KMS-11 (cell line): Measurements from ENCODE around the gene MUC2.

Source experiments
- H2AFZ ChIP-seq: fragments of 200-600 bp; sonication (generic); 2 replicates; pipeline ENCODE4 v1.6.1; 2016; ENCODE audit warnings: antibody characterized with exemption, mixed run types, low read depth
- H3K27ac ChIP-seq: fragments of 200-600 bp; sonication (generic); 2 replicates; pipeline ENCODE4 v1.6.1; 2016; ENCODE audit warnings: mild to moderate bottlenecking, mixed run types
- H3K27me3 ChIP-seq: fragments of 200-600 bp; sonication (generic); 2 replicates; pipeline ENCODE4 v1.6.1; 2017; ENCODE audit warnings: mild to moderate bottlenecking, low read depth, mixed run types, moderate library complexity; ENCODE audit not compliant: insufficient read depth
- H3K36me3 ChIP-seq: fragments of 200-600 bp; sonication (generic); 2 replicates; pipeline ENCODE4 v1.6.1; 2017; ENCODE audit warnings: mild to moderate bottlenecking, mixed run types; ENCODE audit not compliant: insufficient read depth
- H3K4me1 ChIP-seq: fragments of 200-600 bp; sonication (generic); 2 replicates; pipeline ENCODE4 v1.6.1; 2016; ENCODE audit warnings: mild to moderate bottlenecking, low read depth, mixed run types; ENCODE audit not compliant: poor library complexity, severe bottlenecking
- H3K4me2 ChIP-seq: fragments of 200-600 bp; sonication (generic); 2 replicates; pipeline ENCODE4 v1.7.0; 2016; ENCODE audit warnings: mild to moderate bottlenecking, mixed run types
- H3K4me3 ChIP-seq: fragments of 200-600 bp; sonication (generic); IDR thresholded peaks from 2 replicates; pipeline ENCODE4 v1.6.1; 2017; ENCODE audit warnings: low read depth, low read length, mixed read lengths; ENCODE audit not compliant: insufficient read depth
- H3K79me2 ChIP-seq: fragments of 200-600 bp; sonication (generic); 2 replicates; pipeline ENCODE4 v1.6.1; 2016; ENCODE audit warnings: low read depth, mixed run types; ENCODE audit not compliant: insufficient read depth
- H3K9ac ChIP-seq: fragments of 200-600 bp; sonication (generic); 2 replicates; pipeline ENCODE4 v1.6.1; 2016; ENCODE audit warnings: mild to moderate bottlenecking, mixed run types
- H4K20me1 ChIP-seq: fragments of 200-600 bp; sonication (generic); 2 replicates; pipeline ENCODE4 v1.6.1; 2016; ENCODE audit warnings: mild to moderate bottlenecking, mixed run types; ENCODE audit not compliant: insufficient read depth
- TF ChIP-seq, protein P1 (sequence below): fragments of 200-600 bp; sonication (generic); conservative IDR thresholded peaks from 2 replicates; pipeline ENCODE4 v1.6.1; 2017; ENCODE audit warnings: low read depth, mild to moderate bottlenecking, antibody characterized with exemption, low read length, moderate library complexity, mixed read lengths

The MUC2 gene

DNA sequence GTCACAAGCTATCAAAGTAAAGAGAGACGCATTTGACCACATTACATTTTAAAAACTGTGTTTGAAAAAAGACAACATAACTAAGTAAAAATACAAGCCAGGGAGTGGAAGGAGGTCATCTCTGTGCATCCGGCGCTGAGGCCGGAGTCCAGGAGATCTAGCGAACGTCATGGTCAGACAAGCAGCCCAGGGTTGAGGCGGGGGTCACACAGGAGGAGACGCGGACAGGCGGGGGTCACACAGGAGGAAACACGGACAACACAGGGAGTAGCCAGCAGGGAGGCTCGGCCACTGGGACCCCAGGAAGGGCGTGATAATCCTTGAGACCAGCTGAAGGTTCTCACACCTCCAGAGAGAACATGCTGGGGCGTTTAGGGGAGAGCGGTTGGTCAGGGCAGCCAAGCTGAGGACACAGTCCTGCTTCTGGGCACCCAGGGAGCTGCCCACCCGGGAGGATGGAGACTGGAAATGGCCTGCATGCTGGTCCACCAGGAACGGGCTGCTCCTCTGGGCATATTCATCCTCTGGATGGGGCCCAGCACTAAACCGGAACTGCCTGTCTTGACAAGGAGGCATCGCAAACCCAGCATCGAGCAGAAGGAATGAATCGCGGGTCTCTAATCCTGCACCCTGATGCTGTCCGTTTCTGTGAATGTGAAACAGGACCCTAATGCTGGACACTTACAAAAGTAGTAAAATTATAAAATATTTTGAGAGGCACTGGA, 42.2 kb downstream of the MUC2 start:
- H3K79me2 ChIP-seq, result no peaks in the 10 kb centered on the region
- H3K36me3 ChIP-seq, result no peaks in the 10 kb centered on the region
- no peak overlapping the region for H3K27ac ChIP-seq
- H2AFZ ChIP-seq, result no peak overlapping the region
- H3K4me3 ChIP-seq, result no peak overlapping the region
- H4K20me1 ChIP-seq, result no peaks in the 10 kb centered on the region
- no peak overlapping the region for H3K9ac ChIP-seq
- no peaks in the 10 kb centered on the region for H3K4me1 ChIP-seq
- H3K4me2 ChIP-seq, result no peak overlapping the region
- TF ChIP-seq, protein P1, sequence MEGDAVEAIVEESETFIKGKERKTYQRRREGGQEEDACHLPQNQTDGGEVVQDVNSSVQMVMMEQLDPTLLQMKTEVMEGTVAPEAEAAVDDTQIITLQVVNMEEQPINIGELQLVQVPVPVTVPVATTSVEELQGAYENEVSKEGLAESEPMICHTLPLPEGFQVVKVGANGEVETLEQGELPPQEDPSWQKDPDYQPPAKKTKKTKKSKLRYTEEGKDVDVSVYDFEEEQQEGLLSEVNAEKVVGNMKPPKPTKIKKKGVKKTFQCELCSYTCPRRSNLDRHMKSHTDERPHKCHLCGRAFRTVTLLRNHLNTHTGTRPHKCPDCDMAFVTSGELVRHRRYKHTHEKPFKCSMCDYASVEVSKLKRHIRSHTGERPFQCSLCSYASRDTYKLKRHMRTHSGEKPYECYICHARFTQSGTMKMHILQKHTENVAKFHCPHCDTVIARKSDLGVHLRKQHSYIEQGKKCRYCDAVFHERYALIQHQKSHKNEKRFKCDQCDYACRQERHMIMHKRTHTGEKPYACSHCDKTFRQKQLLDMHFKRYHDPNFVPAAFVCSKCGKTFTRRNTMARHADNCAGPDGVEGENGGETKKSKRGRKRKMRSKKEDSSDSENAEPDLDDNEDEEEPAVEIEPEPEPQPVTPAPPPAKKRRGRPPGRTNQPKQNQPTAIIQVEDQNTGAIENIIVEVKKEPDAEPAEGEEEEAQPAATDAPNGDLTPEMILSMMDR, result no peak
- H3K27me3 ChIP-seq, result peaks cover 60% of the 10 kb centered on the region

DNA sequence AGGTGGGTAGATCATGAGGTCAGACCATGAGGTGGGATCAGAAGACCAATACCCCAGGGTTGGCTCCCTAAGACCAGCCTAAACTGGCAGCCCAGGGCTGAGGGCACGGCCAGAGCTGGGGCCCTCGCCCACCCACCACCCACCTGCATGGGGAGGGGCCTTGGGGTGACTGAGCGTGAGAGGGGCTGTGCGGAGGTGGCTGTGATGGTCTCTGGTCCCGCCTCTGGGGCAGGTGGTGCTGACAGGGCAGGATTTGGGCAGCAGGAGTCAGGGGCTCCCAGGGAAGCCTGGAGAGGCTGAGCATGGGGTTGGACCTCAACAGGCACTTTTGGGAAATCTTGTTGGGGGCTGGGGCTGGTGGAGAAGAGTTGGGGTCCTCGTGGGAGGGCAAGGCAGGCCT, 43.3 kb downstream of the MUC2 start:
- Histone ChIP-seq H3K79me2 (no peaks in the 10 kb centered on the region), H2AFZ (no peak overlapping the region), H3K36me3 (no peaks in the 10 kb centered on the region), H3K9ac (no peak overlapping the region), H3K4me2 (no peak overlapping the region), H3K4me3 (no peak overlapping the region), H3K27me3 (peaks cover 68% of the 10 kb centered on the region), H3K27ac (no peak overlapping the region), H4K20me1 (no peaks in the 10 kb centered on the region), H3K4me1 (no peaks in the 10 kb centered on the region)
- TF ChIP-seq, protein P1, result no peak

DNA sequence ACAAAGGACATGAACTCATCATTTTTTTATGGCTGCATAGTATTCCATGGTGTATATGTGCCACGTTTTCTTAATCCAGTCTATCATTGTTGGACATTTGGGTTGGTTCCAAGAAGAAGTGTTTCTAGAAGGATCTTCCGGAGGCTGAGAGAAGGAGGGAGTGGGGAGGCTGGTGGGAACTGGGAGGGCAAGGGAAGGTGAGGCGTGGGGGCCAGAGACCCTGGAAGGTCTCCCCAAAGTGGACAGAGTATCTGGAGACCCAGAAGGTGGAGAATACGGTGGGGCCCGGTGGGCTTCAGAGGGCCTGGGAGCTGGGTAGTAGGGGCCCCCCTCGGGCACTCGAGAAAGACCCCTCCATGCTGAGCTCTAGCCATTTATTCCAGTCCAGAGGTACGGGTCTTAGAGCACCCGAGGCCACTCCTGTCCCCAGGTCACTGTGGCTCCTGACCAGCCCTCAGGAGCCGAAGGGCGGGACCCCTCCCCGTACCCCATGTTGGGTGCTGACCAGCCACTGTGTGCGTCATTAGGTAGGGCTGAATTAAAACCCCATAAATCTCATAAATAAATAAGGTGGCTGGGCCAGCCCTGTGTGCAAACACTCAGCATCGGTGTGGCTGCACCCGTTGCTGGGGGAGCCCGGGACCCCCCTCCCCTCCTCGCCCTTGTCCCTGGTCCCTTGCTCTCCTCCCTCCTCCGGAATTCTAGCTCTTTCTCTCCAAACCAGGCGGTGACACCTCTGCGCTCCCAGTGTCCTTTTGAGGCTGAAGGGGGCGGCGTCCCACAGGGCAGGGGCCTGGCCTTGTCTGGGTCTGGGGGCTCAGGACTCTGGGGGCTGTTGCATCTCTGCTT, 44.3 kb downstream of the MUC2 start:
- no peaks in the 10 kb centered on the region for H4K20me1 ChIP-seq
- H3K4me2 ChIP-seq, result no peak overlapping the region
- H3K79me2 ChIP-seq, result no peaks in the 10 kb centered on the region
- no peak overlapping the region for H2AFZ ChIP-seq
- TF ChIP-seq, protein P1, result no peak
- H3K4me3 ChIP-seq, result no peak overlapping the region
- H3K9ac ChIP-seq, result no peak overlapping the region
- no peaks in the 10 kb centered on the region for H3K4me1 ChIP-seq
- no peaks in the 10 kb centered on the region for H3K36me3 ChIP-seq
- no peak overlapping the region for H3K27ac ChIP-seq
- H3K27me3 ChIP-seq, result peaks cover 72% of the 10 kb centered on the region

DNA sequence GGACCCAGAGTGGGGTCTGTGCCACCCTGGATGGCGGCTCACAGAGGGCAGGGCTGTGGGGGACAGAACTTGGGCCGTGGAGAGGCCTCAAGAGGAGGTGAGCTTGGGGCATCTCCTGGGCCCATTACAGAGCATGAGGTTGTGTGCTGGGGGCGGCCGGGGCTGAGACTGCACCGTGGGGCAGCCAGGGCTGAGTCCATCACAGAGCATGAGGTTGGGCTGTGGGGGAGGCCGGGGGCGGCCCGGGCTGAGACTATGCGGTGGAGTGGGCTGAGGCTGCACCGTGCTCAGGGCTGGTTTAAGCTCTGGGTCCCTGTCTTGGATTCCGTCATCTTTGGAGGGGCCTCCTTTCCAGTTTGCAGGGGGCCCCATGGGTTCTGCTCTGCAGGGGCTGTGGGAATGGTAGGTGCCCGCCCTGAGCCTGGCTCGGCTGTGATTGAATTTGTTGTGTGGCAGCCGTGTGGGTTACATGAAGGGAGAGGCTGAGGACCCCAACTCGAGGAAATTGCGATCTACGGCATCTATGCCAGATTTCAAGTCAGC, 45.0 kb downstream of the MUC2 start:
- Histone ChIP-seq H3K36me3 (no peaks in the 10 kb centered on the region), H4K20me1 (no peaks in the 10 kb centered on the region), H3K4me2 (no peak overlapping the region), H3K4me1 (no peaks in the 10 kb centered on the region), H3K9ac (no peak overlapping the region), H3K27me3 (peaks cover 71% of the 10 kb centered on the region), H3K27ac (no peak overlapping the region), H2AFZ (no peak overlapping the region), H3K79me2 (no peaks in the 10 kb centered on the region), H3K4me3 (no peak overlapping the region)
- TF ChIP-seq, protein P1, result no peak
